ENCODE results near the gene SIGLEC14.

The SIGLEC14 gene

GRCh38 chr19:51610576-51610975, 36.0 kb downstream of the SIGLEC14 start:
- DNase-seq = no peak

GRCh38 chr19:51607920-51608562, 38.6 kb downstream of the SIGLEC14 start:
- DNase-seq = no peak

GRCh38 chr19:51607077-51607476, 39.5 kb downstream of the SIGLEC14 start:
- DNase-seq = no peak

GRCh38 chr19:51602189-51602854, 44.3 kb downstream of the SIGLEC14 start:
- DNase-seq = no peak

GRCh38 chr19:51600940-51601580, 45.6 kb downstream of the SIGLEC14 start:
- DNase-seq = no peak

GRCh38 chr19:51599084-51599483, 47.5 kb downstream of the SIGLEC14 start:
- no peak for DNase-seq

- DNase-seq = no peak
Measured at GRCh38 chr19:51598159-51598915, 48.3 kb downstream of the SIGLEC14 start.

- no peak for DNase-seq
Measured at GRCh38 chr19:51595190-51596175, 51.1 kb downstream of the SIGLEC14 start.

- no peak for DNase-seq
Measured at GRCh38 chr19:51594774-51595109, 51.9 kb downstream of the SIGLEC14 start.

- peak; percentile 97 for DNase-seq
Measured at GRCh38 chr19:51593969-51594773, 52.5 kb downstream of the SIGLEC14 start.

GRCh38 chr19:51593138-51593890, 53.3 kb downstream of the SIGLEC14 start:
- DNase-seq = no peak

Data from NCI-H774 (cell line).